Activated CD4-positive, alpha-beta T cell treated with anti-CD3 and anti-CD28 coated beads, Interleukin-2, amount 50 U/mL, for 16 hours (primary cell): ENCODE measurements around the gene GGA3.
A peak's percentile ranks its signal among the peaks of the same experiment; 100 is the strongest.
"Not testable (repeated sequence)": the region's sequence is repeated elsewhere in the genome, so short reads cannot be mapped to it uniquely, and the experiment has no call there.

Experiments used
- DNase-seq: peaks from one replicate; pipeline ENCODE4 v3.0.0-alpha.2; 2020

Gene GGA3

GRCh38 chr17:75208161-75208560, 53.2 kb downstream of the GGA3 start:
- no peak for DNase-seq

GRCh38 chr17:75207760-75208159, 53.6 kb downstream of the GGA3 start:
- no peak for DNase-seq

- not testable (repeated sequence) for DNase-seq
Measured at GRCh38 chr17:75207050-75207407, 54.4 kb downstream of the GGA3 start.

GRCh38 chr17:75205793-75206163, 55.6 kb downstream of the GGA3 start:
- no peak for DNase-seq

GRCh38 chr17:75205037-75205792, 56.2 kb downstream of the GGA3 start, which contains the start of gene NUP85:
TSS of gene NUP85 (plus strand) at chr17:75205679. CDS start at chr17:75205762, 83 bp downstream.
- peak; percentile 93 for DNase-seq

GRCh38 chr17:75199886-75200618, 61.4 kb downstream of the GGA3 start:
- DNase-seq: no peak

GRCh38 chr17:75194879-75195278, 66.5 kb downstream of the GGA3 start:
- no peak for DNase-seq

GRCh38 chr17:75191584-75191983, 69.8 kb downstream of the GGA3 start:
- DNase-seq: no peak

GRCh38 chr17:75188614-75189013, 72.8 kb downstream of the GGA3 start:
- DNase-seq: no peak
